Left ventricle myocardium inferior (tissue), 1 donor: Measurements from ENCODE around the gene ZNF844. TPM values are rescaled to one million over a fixed set of nuclear protein-coding genes. Genes with fewer than 3 reads are reported as not detected.

Experiments
- DNase-seq: peaks from one replicate; pipeline ENCODE4 v3.0.0-alpha.2; 2020
- H3K27ac ChIP-seq: fragments of 200-600 bp; replicated peaks from 2 replicates; pipeline ENCODE4 v1.8.0; 2021
- H3K27me3 ChIP-seq: fragments of 200-600 bp; 2 replicates; pipeline ENCODE4 v1.8.0; 2021; ENCODE audit warnings: low read depth
- H3K36me3 ChIP-seq: fragments of 200-600 bp; 2 replicates; pipeline ENCODE4 v1.8.0; 2021
- H3K4me1 ChIP-seq: fragments of 200-600 bp; 2 replicates; pipeline ENCODE4 v1.8.0; 2021
- H3K4me3 ChIP-seq: fragments of 200-600 bp; 2 replicates; pipeline ENCODE4 v1.8.0; 2021; ENCODE audit warnings: mild to moderate bottlenecking, moderate library complexity
- H3K9me3 ChIP-seq: fragments of 200-600 bp; replicated peaks from 2 replicates; pipeline ENCODE4 v1.8.0; 2021
- CTCF ChIP-seq: fragments of 200-600 bp; IDR thresholded peaks from 2 replicates; pipeline ENCODE4 v1.8.0; 2021; ENCODE audit warnings: antibody characterized with exemption, mild to moderate bottlenecking, borderline replicate concordance
- intact Hi-C: fragments of 100-400 bp; cut with micrococcal nuclease; formaldehyde crosslinking; loops from one replicate; pipeline ENCODE4 v1.11.0; 2022
- total RNA-seq: library from RNA; stranded (reverse); fragmentation: NEBNext Ultra II Directional; extraction: Animal tissue kit (Norgen Biotek cat#: 25700); gene quantifications from one replicate; pipeline ENCODE4 v1.2.1, GENCODE V29; 2021
- donor health status: DM: no; HTN: yes; CAD: no; lungs with severe emphysema.

The ZNF844 gene
- total RNA-seq, 1 donor from 2014 or later, result 16.4 TPM

GRCh38 chr19:12113121-12113520 is 48.6 kb downstream of the ZNF844 start:
- H3K36me3 ChIP-seq, result peaks cover 47% of the 10 kb centered on the region
- no peaks in the 10 kb centered on the region for H3K4me1 ChIP-seq
- intact Hi-C loops, result no loop called here
- DNase-seq, result no peak
- H3K27me3 ChIP-seq, result no peaks in the 10 kb centered on the region
- H3K27ac ChIP-seq, result no peak overlapping the region
- TF ChIP-seq CTCF, result no peak
- peaks cover 27% of the 10 kb centered on the region for H3K9me3 ChIP-seq
- no peak overlapping the region for H3K4me3 ChIP-seq

- intact Hi-C loops, result no loop called here
- Histone ChIP-seq H3K4me1 (no peaks in the 10 kb centered on the region), H3K4me3 (peak overlapping the region; percentile 44), H3K27me3 (no peaks in the 10 kb centered on the region), H3K36me3 (peaks cover 19% of the 10 kb centered on the region), H3K9me3 (peaks cover 13% of the 10 kb centered on the region), H3K27ac (no peak overlapping the region)
- no peak for TF ChIP-seq CTCF
- no peak for DNase-seq
These were observed 52.9 kb downstream of the ZNF844 start for GRCh38 chr19:12117201-12117970.

- TF ChIP-seq CTCF, result peak; percentile 64
- intact Hi-C loops, result no loop called here
- H3K27me3 ChIP-seq, result no peaks in the 10 kb centered on the region
- H3K4me1 ChIP-seq, result no peaks in the 10 kb centered on the region
- no peak for DNase-seq
- H3K9me3 ChIP-seq, result peaks cover 19% of the 10 kb centered on the region
- H3K27ac ChIP-seq, result no peak overlapping the region
- H3K36me3 ChIP-seq, result peaks cover 2% of the 10 kb centered on the region
- H3K4me3 ChIP-seq, result no peak overlapping the region
These were observed 62.2 kb downstream of the ZNF844 start for GRCh38 chr19:12126707-12127106.

Other genes starting within 250 kb of the ZNF844 start
- gene ZNF439, start 216.0 kb upstream of the ZNF844 start, total RNA-seq, result 4.8 TPM
- 5.2 TPM for gene ZNF69, start 176.9 kb upstream of the ZNF844 start, total RNA-seq
- 3.3 TPM for gene ZNF700, start 139.6 kb upstream of the ZNF844 start, total RNA-seq
- 3.1 TPM for gene ZNF763, start 99.7 kb upstream of the ZNF844 start, total RNA-seq
- gene ZNF433, start 29.1 kb upstream of the ZNF844 start, total RNA-seq, result 3.4 TPM
- gene ZNF878, start 11.8 kb upstream of the ZNF844 start, total RNA-seq, result 0.16 TPM
- 2.2 TPM for gene ZNF20, start 75.6 kb downstream of the ZNF844 start, total RNA-seq
- 4.0 TPM for gene ZNF625, start 92.0 kb downstream of the ZNF844 start, total RNA-seq
- 5.6 TPM for gene ZNF136, start 98.4 kb downstream of the ZNF844 start, total RNA-seq
- 7.8 TPM for gene ZNF44, start 230.2 kb downstream of the ZNF844 start, total RNA-seq